K562 (cell line): ENCODE results near the gene WWOX. TPM values are rescaled to one million over a fixed set of nuclear protein-coding genes. Genes with fewer than 3 reads are reported as not detected.
A peak's percentile ranks its signal among the peaks of the same experiment; 100 is the strongest.

Experiments
- ATAC-seq: fragments of 200-7000 bp; cut with Tn5 transposase; 3 replicates; pipeline ENCODE4 v1.9.1; 2020; ENCODE audit warnings: moderate library complexity
- BruUV-seq: library from RNA; stranded (reverse); fragments of 400-500 nt; replicated peaks from 2 replicates; lab custom pipeline; 2021; lab: Mats Ljungman, UMichigan
- CTCF ChIA-PET: fragments of 300-600 bp; formaldehyde crosslinking; extraction: SDS; loops from one replicate; lab custom pipeline; 2021; ENCODE audit warnings: low intra/inter-chr PET ratio; lab: Yijun Ruan, JAX
- POLR2A ChIA-PET: fragments of 300-600, 350-650 bp; sonication (Branson Sonifier 250); formaldehyde crosslinking; extraction: SDS; loops from one replicate; lab custom pipeline; 2021; ENCODE audit warnings: antibody characterized with exemption, inconsistent platforms; lab: Yijun Ruan, JAX
- DNase-seq, 4 experiments: peaks; one replicate each; pipeline versions ENCODE4 v3.0.0 to v3.0.0-alpha.2; 2011 to 2018; ENCODE audit warnings: low spot score in 3 of 4, mixed read lengths in 3 of 4; ENCODE audit errors: extremely low read depth in 1 of 4
- FAIRE-seq: peaks from 2 replicates; lab custom pipeline; 2011; peaks lifted over from hg19 to GRCh38; lab: Jason Lieb, UNC
- H2AFZ ChIP-seq: 2 replicates; pipeline ENCODE4 v1.6.0; 2011; ENCODE audit warnings: low read depth, low read length, control low read depth, inconsistent platforms
- H3K27ac ChIP-seq: fragments of 200-600 bp; 3 replicates; pipeline ENCODE4 v1.8.0; 2011; ENCODE audit warnings: low read depth, mild to moderate bottlenecking, control low read depth, inconsistent platforms, low read length, moderate library complexity, mixed read lengths; ENCODE audit errors: extremely low read depth
- H3K27me3 ChIP-seq, 2 experiments: fragments of 300-600 bp in 1 of 2; 2 replicates in 1 of 2; 3 replicates in 1 of 2; pipeline versions ENCODE4 v1.6.0 to v1.8.0; 2011; ENCODE audit warnings: inconsistent platforms in 2 of 2, low read length in 2 of 2, mild to moderate bottlenecking in 1 of 2, mixed read lengths in 1 of 2, moderate library complexity in 1 of 2; ENCODE audit not compliant: control insufficient read depth in 2 of 2, insufficient read depth in 2 of 2
- H3K36me3 ChIP-seq: fragments of 300-600 bp; 3 replicates; pipeline ENCODE4 v1.8.0; 2011; ENCODE audit warnings: mild to moderate bottlenecking, low read length, inconsistent platforms; ENCODE audit not compliant: control insufficient read depth, insufficient read depth
- H3K4me1 ChIP-seq, 2 experiments: fragments of 200-600 bp in 1 of 2; replicated peaks in 1 of 2; 2 replicates in 1 of 2; 3 replicates in 1 of 2; pipeline versions ENCODE4 v1.5.1 to v1.8.0; 2011; ENCODE audit warnings: inconsistent platforms in 2 of 2, low read length in 2 of 2, mild to moderate bottlenecking in 1 of 2, mixed read lengths in 1 of 2, moderate library complexity in 1 of 2; ENCODE audit not compliant: control insufficient read depth in 2 of 2, insufficient read depth in 2 of 2
- H3K4me2 ChIP-seq: 2 replicates; pipeline ENCODE4 v1.6.1; 2011; ENCODE audit warnings: low read length, control low read depth, inconsistent platforms, mixed read lengths; ENCODE audit not compliant: insufficient read depth
- H3K4me3 ChIP-seq: fragments of 200-600 bp; sonication (generic), shearing (Covaris generic); 2 replicates; pipeline ENCODE4 v1.5.1; 2016; ENCODE audit warnings: control low read depth, inconsistent platforms
- H3K79me2 ChIP-seq: fragments of 200-600 bp; 3 replicates; pipeline ENCODE4 v1.8.0; 2011; ENCODE audit warnings: low read length, inconsistent platforms; ENCODE audit not compliant: control insufficient read depth, insufficient read depth
- H3K9ac ChIP-seq, 2 experiments: 2 replicates each; pipeline versions ENCODE4 v1.6.0 to v1.6.1; 2011; ENCODE audit warnings: low read depth in 2 of 2, low read length in 2 of 2, control low read depth in 1 of 2, inconsistent platforms in 1 of 2, mild to moderate bottlenecking in 1 of 2, mixed read lengths in 1 of 2; ENCODE audit not compliant: insufficient read depth in 1 of 2
- H3K9me1 ChIP-seq: one replicate; pipeline ENCODE4 v1.6.0; 2011; ENCODE audit warnings: inconsistent platforms, mild to moderate bottlenecking, low read length, moderate library complexity; ENCODE audit not compliant: control insufficient read depth, insufficient read depth
- H3K9me3 ChIP-seq: replicated peaks from 2 replicates; pipeline ENCODE4 v1.5.1; 2011; ENCODE audit warnings: low read depth, low read length, inconsistent platforms; ENCODE audit not compliant: control insufficient read depth, insufficient read depth
- H4K20me1 ChIP-seq: replicated peaks from 2 replicates; pipeline ENCODE4 v1.6.1; 2011; ENCODE audit warnings: low read length, inconsistent platforms, mixed read lengths; ENCODE audit not compliant: control insufficient read depth, insufficient read depth
- CBX2 ChIP-seq: fragments of 200-600 bp; sonication (generic); IDR thresholded peaks from one replicate; pipeline ENCODE4 v1.6.1; 2012; ENCODE audit warnings: mild to moderate bottlenecking, low read length, inconsistent platforms; ENCODE audit not compliant: insufficient read depth, poor library complexity, severe bottlenecking
- CBX5 ChIP-seq: IDR thresholded peaks from 2 replicates; pipeline ENCODE4 v1.6.1; 2014; ENCODE audit warnings: low read depth, borderline replicate concordance
- CTBP1 ChIP-seq: fragments of 450-650 bp; IDR thresholded peaks from 2 replicates; pipeline ENCODE4 v1.6.1; 2016; ENCODE audit warnings: borderline replicate concordance
- KHSRP ChIP-seq: fragments of 450-650 bp; IDR thresholded peaks from 2 replicates; pipeline ENCODE4 v1.6.1; 2017
- NFIC ChIP-seq: fragments of 450-650 bp; IDR thresholded peaks from 2 replicates; pipeline ENCODE4 v1.6.1; 2017; ENCODE audit warnings: mild to moderate bottlenecking, inconsistent platforms
- ZNF217 ChIP-seq: sonication (generic); formaldehyde crosslinking; IDR thresholded peaks from 2 replicates; pipeline ENCODE4 v1.8.0; 2022; ENCODE audit warnings: mild to moderate bottlenecking, missing genetic modification reagents
- ZNF445 ChIP-seq: fragments of 250-450 bp; sonication (Bioruptor Pico); IDR thresholded peaks from 2 replicates; pipeline ENCODE4 v1.4.0; 2020; ENCODE audit warnings: low read depth, mild to moderate bottlenecking, moderate library complexity
- WGBS: fragments of 100-300 bp; shearing (Covaris generic); methylation state at CpG from one replicate; pipeline ENCODE4 v1.1.6; 2016; ENCODE audit warnings: low coverage, mixed read lengths; ENCODE audit not compliant: insufficient coverage; ENCODE audit errors: missing lambda C conversion rate; 5-methylcytosine and 5-hydroxymethylcytosine counted together
- in situ Hi-C: fragments of 300-500 bp; cut with MboI; formaldehyde crosslinking; loops from 4 replicates; pipeline ENCODE4 v1.15.0; 2018; ENCODE audit warnings: inconsistent platforms, mixed read lengths
- intact Hi-C: fragments of 100-400 bp; cut with micrococcal nuclease; formaldehyde crosslinking; loops from 2 replicates; pipeline ENCODE4 v1.14.2; 2022
- polyA plus RNA-seq, 8 experiments: library from polyadenylated mRNA; depleted of rRNA in 4 of 8; stranded (reverse) in 5 of 8; unstranded in 3 of 8; fragments of >200 nt; fragmentation: Nextera tagmentation in 2 of 8; fragmentation: Illumina TruSeq in 1 of 8; extraction: Ambion mirVana in 2 of 8; extraction: Trizol in 1 of 8; gene quantifications; 2 replicates each; pipeline versions ENCODE4 v1.2.1 to v1.2.3, GENCODE V29; 2011 to 2014; ENCODE audit warnings: inconsistent platforms in 1 of 8, missing spikeins in 1 of 8
- total RNA-seq, 7 experiments: library from RNA; depleted of rRNA in 6 of 7; stranded (reverse); fragments of >200 nt in 6 of 7; fragmentation: Illumina TruSeq in 2 of 7; extraction: Trizol in 2 of 7; gene quantifications; 2 replicates each; pipeline versions ENCODE4 v1.2.1 to v1.2.3, GENCODE V29; 2011 to 2021; ENCODE audit warnings: low replicate concordance in 1 of 7
- TF ChIP-seq, protein P1 (sequence below): IDR thresholded peaks from 2 replicates; pipeline ENCODE4 v1.6.1; 2011; ENCODE audit warnings: borderline replicate concordance, low read depth, mild to moderate bottlenecking, moderate library complexity, low read length; ENCODE audit not compliant: insufficient read depth, poor library complexity, severe bottlenecking
- TF ChIP-seq, protein P2 (sequence below): sonication (generic); formaldehyde crosslinking; IDR thresholded peaks from 2 replicates; pipeline ENCODE4 v1.5.0; 2020; ENCODE audit warnings: missing genetic modification reagents
- TF ChIP-seq, protein P3 (sequence below): fragments of 450-650 bp; formaldehyde crosslinking; IDR thresholded peaks from 2 replicates; pipeline ENCODE4 v1.4.0; 2020; ENCODE audit warnings: mild to moderate bottlenecking, mixed read lengths

Gene WWOX
- total and polyA plus RNA-seq, 9 of the 15 experiments (the other 6 are each of a cell fraction or from before 2014, with no cell fraction given): 1.6 to 22.7 (median 8.1) TPM

DNA sequence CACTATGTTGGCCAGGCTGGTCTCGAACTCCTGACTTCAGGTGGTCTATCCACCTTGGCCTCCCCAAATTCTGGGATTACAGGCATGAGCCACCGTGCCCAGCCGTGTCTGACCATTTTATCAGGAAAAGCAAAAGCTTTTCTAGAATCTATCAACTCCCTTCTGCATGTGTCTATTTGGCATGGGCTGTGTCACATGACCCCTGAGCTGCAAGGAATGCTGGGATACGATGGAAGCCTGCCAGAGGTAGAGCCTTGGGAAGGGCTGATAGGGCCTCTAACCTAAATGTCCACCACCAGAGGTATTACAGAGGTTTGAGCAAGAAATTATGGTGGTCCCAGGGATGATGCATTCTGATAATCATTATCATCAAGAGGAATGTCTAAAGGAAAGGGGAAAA lies 616.2 kb downstream of the WWOX start:
- ChIA-PET POLR2A (interaction anchor here (0.9 kb wide), 1 partner anchor 38 kb away, joined by 3 read pairs; no protein-coding TSS in a partner anchor), CTCF (no interaction called here)
- intact Hi-C loops: no loop called here
- Histone ChIP-seq H3K4me1 (no peaks in the 10 kb centered on the region), H3K27ac (no peak overlapping the region), H3K27me3 (peaks cover 0 to 5% of the 10 kb centered on the region in 2 experiments; a peak in 4 of 5 replicates), H3K4me3 (no peak overlapping the region), H3K79me2 (no peaks in the 10 kb centered on the region), H2AFZ (no peak overlapping the region), H3K9me3 (no peaks in the 10 kb centered on the region), H3K9me1 (no peaks in the 10 kb centered on the region), H4K20me1 (no peaks in the 10 kb centered on the region), H3K4me2 (no peak overlapping the region), H3K9ac (no peak overlapping the region), H3K36me3 (no peaks in the 10 kb centered on the region)
- ATAC-seq (no peak), FAIRE-seq (no peak), DNase-seq (peak in 1 of 4 experiments; percentile 11)
- TF ChIP-seq CTBP1 (no peak), ZNF445 (CRISPR knock-in tag) (no peak), CBX5 (no peak), CBX2 (no peak), ZNF217 (CRISPR knock-in tag) (no peak), NFIC (0 out of 2 replicates have a peak, but pooled peaks have one; percentile 18), KHSRP (no peak)
- TF ChIP-seq, protein P1, sequence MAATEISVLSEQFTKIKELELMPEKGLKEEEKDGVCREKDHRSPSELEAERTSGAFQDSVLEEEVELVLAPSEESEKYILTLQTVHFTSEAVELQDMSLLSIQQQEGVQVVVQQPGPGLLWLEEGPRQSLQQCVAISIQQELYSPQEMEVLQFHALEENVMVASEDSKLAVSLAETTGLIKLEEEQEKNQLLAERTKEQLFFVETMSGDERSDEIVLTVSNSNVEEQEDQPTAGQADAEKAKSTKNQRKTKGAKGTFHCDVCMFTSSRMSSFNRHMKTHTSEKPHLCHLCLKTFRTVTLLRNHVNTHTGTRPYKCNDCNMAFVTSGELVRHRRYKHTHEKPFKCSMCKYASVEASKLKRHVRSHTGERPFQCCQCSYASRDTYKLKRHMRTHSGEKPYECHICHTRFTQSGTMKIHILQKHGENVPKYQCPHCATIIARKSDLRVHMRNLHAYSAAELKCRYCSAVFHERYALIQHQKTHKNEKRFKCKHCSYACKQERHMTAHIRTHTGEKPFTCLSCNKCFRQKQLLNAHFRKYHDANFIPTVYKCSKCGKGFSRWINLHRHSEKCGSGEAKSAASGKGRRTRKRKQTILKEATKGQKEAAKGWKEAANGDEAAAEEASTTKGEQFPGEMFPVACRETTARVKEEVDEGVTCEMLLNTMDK: no peak
- TF ChIP-seq, protein P2, sequence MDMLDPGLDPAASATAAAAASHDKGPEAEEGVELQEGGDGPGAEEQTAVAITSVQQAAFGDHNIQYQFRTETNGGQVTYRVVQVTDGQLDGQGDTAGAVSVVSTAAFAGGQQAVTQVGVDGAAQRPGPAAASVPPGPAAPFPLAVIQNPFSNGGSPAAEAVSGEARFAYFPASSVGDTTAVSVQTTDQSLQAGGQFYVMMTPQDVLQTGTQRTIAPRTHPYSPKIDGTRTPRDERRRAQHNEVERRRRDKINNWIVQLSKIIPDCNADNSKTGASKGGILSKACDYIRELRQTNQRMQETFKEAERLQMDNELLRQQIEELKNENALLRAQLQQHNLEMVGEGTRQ: peak; percentile 63; the same call in 1 of the 2 replicates
- TF ChIP-seq, protein P3, sequence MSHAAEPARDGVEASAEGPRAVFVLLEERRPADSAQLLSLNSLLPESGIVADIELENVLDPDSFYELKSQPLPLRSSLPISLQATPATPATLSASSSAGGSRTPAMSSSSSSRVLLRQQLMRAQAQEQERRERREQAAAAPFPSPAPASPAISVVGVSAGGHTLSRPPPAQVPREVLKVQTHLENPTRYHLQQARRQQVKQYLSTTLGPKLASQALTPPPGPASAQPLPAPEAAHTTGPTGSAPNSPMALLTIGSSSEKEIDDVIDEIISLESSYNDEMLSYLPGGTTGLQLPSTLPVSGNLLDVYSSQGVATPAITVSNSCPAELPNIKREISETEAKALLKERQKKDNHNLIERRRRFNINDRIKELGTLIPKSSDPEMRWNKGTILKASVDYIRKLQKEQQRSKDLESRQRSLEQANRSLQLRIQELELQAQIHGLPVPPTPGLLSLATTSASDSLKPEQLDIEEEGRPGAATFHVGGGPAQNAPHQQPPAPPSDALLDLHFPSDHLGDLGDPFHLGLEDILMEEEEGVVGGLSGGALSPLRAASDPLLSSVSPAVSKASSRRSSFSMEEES (CRISPR knock-in tag): peak; percentile 86
- BruUV-seq: no TSS peak
- in situ Hi-C loops: no loop called here
- WGBS: 6% methylated on average over 4 of the region's 4 CpGs
